Karpas-422 (cell line): Measurements from ENCODE around the gene MRPS11. TPM values are rescaled to one million over a fixed set of nuclear protein-coding genes. Genes with fewer than 3 reads are reported as not detected.
"Not testable (repeated sequence)": the region's sequence is repeated elsewhere in the genome, so short reads cannot be mapped to it uniquely, and the experiment has no call there.

Source experiments
- DNase-seq: peaks from one replicate; pipeline ENCODE4 v3.0.0-alpha.2; 2015
- H2AFZ ChIP-seq: fragments of 200-600 bp; sonication (generic); 2 replicates; pipeline ENCODE4 v1.6.1; 2014; ENCODE audit warnings: antibody characterized with exemption, low read length, mixed read lengths
- H3K27ac ChIP-seq: fragments of 200-600 bp; sonication (generic); 2 replicates; pipeline ENCODE4 v1.5.1; 2014; ENCODE audit warnings: mild to moderate bottlenecking, low read length, moderate library complexity
- H3K27me3 ChIP-seq: fragments of 200-600 bp; sonication (generic); 2 replicates; pipeline ENCODE4 v1.6.1; 2014; ENCODE audit warnings: low read length, mixed read lengths
- H3K36me3 ChIP-seq: fragments of 200-600 bp; sonication (generic); 2 replicates; pipeline ENCODE4 v1.6.1; 2014; ENCODE audit warnings: low read length, mixed read lengths; ENCODE audit not compliant: insufficient read depth
- H3K4me1 ChIP-seq: fragments of 200-600 bp; sonication (generic); 2 replicates; pipeline ENCODE4 v1.6.1; 2014; ENCODE audit warnings: mild to moderate bottlenecking, low read length, mixed read lengths
- H3K4me2 ChIP-seq: fragments of 200-600 bp; sonication (generic); 2 replicates; pipeline ENCODE4 v1.6.1; 2014; ENCODE audit warnings: low read length, low read depth, mild to moderate bottlenecking; ENCODE audit not compliant: poor library complexity, severe bottlenecking
- H3K4me3 ChIP-seq: fragments of 200-600 bp; sonication (generic); 2 replicates; pipeline ENCODE4 v1.5.1; 2014; ENCODE audit warnings: mild to moderate bottlenecking, antibody characterized with exemption, low read length, mixed read lengths
- H3K79me2 ChIP-seq: fragments of 200-600 bp; sonication (generic); 2 replicates; pipeline ENCODE4 v1.6.1; 2014; ENCODE audit warnings: mild to moderate bottlenecking, low read length, mixed read lengths
- H3K9ac ChIP-seq: fragments of 200-600 bp; sonication (generic); 2 replicates; pipeline ENCODE4 v1.6.0; 2014; ENCODE audit warnings: low read length
- H3K9me2 ChIP-seq: fragments of 200-600 bp; sonication (generic), shearing (Covaris generic); replicated peaks from 2 replicates; pipeline ENCODE4 v1.6.0; 2014; ENCODE audit warnings: mild to moderate bottlenecking, low read length, moderate library complexity; ENCODE audit not compliant: insufficient read depth
- H3K9me3 ChIP-seq: fragments of 300-700, 200-600 bp; sonication (generic); 2 replicates; pipeline ENCODE4 v1.6.1; 2014; ENCODE audit warnings: low read length, mixed read lengths
- H4K20me1 ChIP-seq: fragments of 200-600 bp; sonication (generic); 2 replicates; pipeline ENCODE4 v1.6.1; 2014; ENCODE audit warnings: mild to moderate bottlenecking, antibody characterized with exemption, low read length, low read depth; ENCODE audit not compliant: insufficient read depth
- total RNA-seq: library from RNA; depleted of rRNA; stranded (reverse); fragments of >200 nt; shearing (Covaris generic); gene quantifications from 2 replicates; pipeline ENCODE4 v1.2.3, GENCODE V29; 2014; ENCODE audit warnings: low replicate concordance; rRNA removed

The MRPS11 gene
- total RNA-seq, 1 experiment from 2014 or later: 48.8 TPM

DNA sequence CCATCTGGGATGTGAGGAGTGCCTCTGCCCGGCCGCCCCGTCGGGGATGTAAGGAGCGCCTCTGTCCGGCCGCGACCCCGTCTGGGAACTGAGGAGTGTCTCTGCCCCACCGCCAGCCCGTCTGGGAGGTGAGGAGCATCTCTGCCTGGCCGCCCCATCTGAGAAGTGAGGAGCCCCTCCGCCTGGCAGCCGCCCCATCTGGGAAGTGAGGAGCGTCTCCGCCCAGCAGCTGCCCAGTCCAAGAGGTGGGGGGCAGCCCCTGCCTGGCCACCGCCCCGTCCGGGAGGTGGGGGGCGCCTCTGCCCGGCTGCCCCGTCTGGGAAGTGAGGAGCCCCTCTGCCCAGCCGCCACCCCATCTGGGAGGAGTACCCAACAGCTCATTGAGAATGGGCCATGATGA is 56.6 kb downstream of the MRPS11 start:
- not testable (repeated sequence) for H3K9me2 ChIP-seq, H3K9me3 ChIP-seq, H2AFZ ChIP-seq, H3K4me1 ChIP-seq, H3K4me3 ChIP-seq, H3K27ac ChIP-seq, H3K9ac ChIP-seq, H4K20me1 ChIP-seq, H3K27me3 ChIP-seq, DNase-seq, H3K79me2 ChIP-seq, H3K4me2 ChIP-seq
- 0 out of 2 replicates have a peak, but pooled peaks cover 11% of the 10 kb centered on the region for H3K36me3 ChIP-seq

- DNase-seq: no peak
- no peaks in the 10 kb centered on the region for H3K9me3 ChIP-seq
- 0 out of 2 replicates have a peak, but pooled peaks cover 11% of the 10 kb centered on the region for H3K36me3 ChIP-seq
- H2AFZ ChIP-seq: no peak overlapping the region
- H3K27ac ChIP-seq: no peak overlapping the region
- no peak overlapping the region for H3K4me3 ChIP-seq
- no peaks in the 10 kb centered on the region for H3K27me3 ChIP-seq
- H4K20me1 ChIP-seq: no peaks in the 10 kb centered on the region
- H3K4me2 ChIP-seq: no peak overlapping the region
- H3K9me2 ChIP-seq: no peaks in the 10 kb centered on the region
- H3K79me2 ChIP-seq: no peaks in the 10 kb centered on the region
- H3K4me1 ChIP-seq: no peaks in the 10 kb centered on the region
- no peak overlapping the region for H3K9ac ChIP-seq
These were observed 57.9 kb downstream of the MRPS11 start for GRCh38 chr15:88525418-88525817.

DNA sequence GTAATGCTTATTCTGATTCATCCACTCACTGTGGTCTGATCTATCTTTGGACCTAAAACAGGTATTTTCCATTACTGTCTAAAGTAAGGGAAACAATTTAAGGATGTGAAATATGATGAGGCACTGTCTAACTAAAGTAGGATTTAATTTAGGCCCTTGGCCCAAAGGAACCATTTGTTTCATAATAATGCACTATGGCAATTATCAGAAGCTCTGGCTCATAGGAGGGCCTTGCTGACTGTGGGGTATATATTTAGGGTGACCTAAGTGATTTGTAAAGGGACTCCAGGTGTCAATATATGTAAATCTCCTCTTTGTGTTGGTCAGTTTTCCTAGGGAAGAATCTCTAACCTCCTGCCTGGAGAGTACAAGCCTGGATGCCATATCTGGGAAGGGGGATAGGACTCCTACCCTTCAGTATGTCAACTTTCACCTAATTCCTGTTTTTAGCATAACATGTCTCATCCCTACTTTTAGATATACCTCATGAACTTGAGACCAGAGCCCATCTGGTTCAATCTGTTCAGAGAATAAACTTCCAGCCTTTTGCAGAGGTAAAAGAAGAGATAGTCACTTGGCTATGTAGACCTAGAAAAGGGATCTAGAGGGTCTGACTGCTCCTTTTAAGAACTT is 58.9 kb downstream of the MRPS11 start:
- Histone ChIP-seq H3K4me2 (no peak overlapping the region), H3K4me3 (no peak overlapping the region), H3K27ac (no peak overlapping the region), H2AFZ (no peak overlapping the region), H4K20me1 (no peaks in the 10 kb centered on the region), H3K4me1 (no peaks in the 10 kb centered on the region), H3K9me2 (no peaks in the 10 kb centered on the region), H3K9ac (no peak overlapping the region), H3K9me3 (no peaks in the 10 kb centered on the region), H3K36me3 (0 out of 2 replicates have a peak, but pooled peaks cover 11% of the 10 kb centered on the region), H3K27me3 (no peaks in the 10 kb centered on the region), H3K79me2 (no peaks in the 10 kb centered on the region)
- no peak for DNase-seq

DNA sequence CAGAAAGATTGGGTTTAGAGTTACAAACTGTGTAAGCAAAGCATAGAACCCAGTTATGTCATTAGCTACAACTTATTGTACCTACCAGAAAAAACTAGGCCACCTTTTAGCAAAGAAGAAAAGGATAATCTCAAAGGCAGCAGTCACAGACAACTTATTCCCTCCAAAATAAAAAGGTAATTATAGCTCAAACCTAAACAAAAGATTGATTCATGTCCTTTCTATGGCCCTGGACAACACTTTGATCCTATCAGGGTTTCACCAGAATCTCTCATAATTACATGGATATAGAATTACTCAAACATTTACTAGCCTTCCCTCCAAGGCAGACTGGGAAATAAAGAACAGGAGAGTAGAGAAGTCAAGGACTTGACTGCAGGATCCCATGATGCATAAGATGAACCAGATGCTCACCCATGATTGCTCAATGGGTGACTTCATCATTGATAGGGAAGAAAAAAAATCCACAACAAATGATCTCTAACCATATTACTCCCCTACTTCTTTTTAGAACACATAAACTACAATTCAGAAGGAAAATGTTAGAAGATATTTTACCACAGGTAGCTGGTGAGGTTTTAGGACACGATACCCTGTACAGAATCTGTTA is 61.6 kb downstream of the MRPS11 start:
- H3K4me2 ChIP-seq: no peak overlapping the region
- no peak overlapping the region for H3K27ac ChIP-seq
- H4K20me1 ChIP-seq: no peaks in the 10 kb centered on the region
- H3K9me3 ChIP-seq: no peaks in the 10 kb centered on the region
- no peaks in the 10 kb centered on the region for H3K9me2 ChIP-seq
- DNase-seq: no peak
- no peak overlapping the region for H3K9ac ChIP-seq
- H3K27me3 ChIP-seq: no peaks in the 10 kb centered on the region
- no peaks in the 10 kb centered on the region for H3K79me2 ChIP-seq
- H3K4me3 ChIP-seq: no peak overlapping the region
- no peak overlapping the region for H2AFZ ChIP-seq
- 0 out of 2 replicates have a peak, but pooled peaks cover 11% of the 10 kb centered on the region for H3K36me3 ChIP-seq
- H3K4me1 ChIP-seq: no peaks in the 10 kb centered on the region

Other genes with a start within 250 kb of the MRPS11 start
- gene NTRK3, start 211.0 kb upstream of the MRPS11 start, total RNA-seq: 0.04 and 0.11 TPM in 2 replicates
- 23.0 and 26.6 TPM in 2 replicates for gene MRPL46, start 320 bp upstream of the MRPS11 start, total RNA-seq
- 6.2 and 14.4 TPM in 2 replicates for gene DET1, start 79.0 kb downstream of the MRPS11 start, total RNA-seq
- 18.1 and 36.3 TPM in 2 replicates for gene AEN, start 153.6 kb downstream of the MRPS11 start, total RNA-seq
- 112 and 259 TPM in 2 replicates for gene ISG20, start 171.3 kb downstream of the MRPS11 start, total RNA-seq